SU-DHL-6 (cell line): ENCODE results near the gene TMEM139.

Source experiments
- H2AFZ ChIP-seq: fragments of 200-600 bp; sonication (generic); 2 replicates; pipeline ENCODE4 v1.6.1; 2014; ENCODE audit warnings: low read depth, mild to moderate bottlenecking, moderate library complexity, mixed read lengths, antibody characterized with exemption, low read length; ENCODE audit not compliant: severe bottlenecking
- H3F3A ChIP-seq: fragments of 200-600 bp; shearing (Covaris generic); 2 replicates; pipeline ENCODE4 v1.6.0; 2016; ENCODE audit warnings: antibody characterized with exemption, mild to moderate bottlenecking; ENCODE audit not compliant: insufficient read depth
- H3K27ac ChIP-seq: fragments of 200-600 bp; sonication (generic); 2 replicates; pipeline ENCODE4 v1.5.1; 2016; ENCODE audit warnings: low read depth, mild to moderate bottlenecking, low read length, moderate library complexity, mixed read lengths
- H3K27me3 ChIP-seq: fragments of 200-600 bp; sonication (generic), shearing (Covaris generic); 2 replicates; pipeline ENCODE4 v1.6.0; 2014; ENCODE audit warnings: mild to moderate bottlenecking, low read length
- H3K36me3 ChIP-seq: fragments of 200-600 bp; sonication (generic); 2 replicates; pipeline ENCODE4 v1.6.1; 2014; ENCODE audit warnings: mild to moderate bottlenecking, low read length, mixed read lengths
- H3K4me2 ChIP-seq: fragments of 300-600, 200-600 bp; shearing (Covaris generic), sonication (generic); 2 replicates; pipeline ENCODE4 v1.6.0; 2014; ENCODE audit warnings: low read length, low read depth, mild to moderate bottlenecking; ENCODE audit not compliant: poor library complexity, severe bottlenecking
- H3K4me3 ChIP-seq: fragments of 200-600 bp; sonication (generic); 2 replicates; pipeline ENCODE4 v1.5.1; 2014; ENCODE audit warnings: antibody characterized with exemption, low read length, mild to moderate bottlenecking, mixed read lengths; ENCODE audit not compliant: insufficient read depth, poor library complexity, severe bottlenecking
- H3K79me2 ChIP-seq: fragments of 200-600 bp; sonication (generic); 2 replicates; pipeline ENCODE4 v1.6.1; 2014; ENCODE audit warnings: mild to moderate bottlenecking, low read length, moderate library complexity; ENCODE audit not compliant: insufficient read depth
- H3K9ac ChIP-seq: fragments of 200-600 bp; sonication (generic); 2 replicates; pipeline ENCODE4 v1.7.0; 2014; ENCODE audit warnings: mild to moderate bottlenecking, low read length
- H3K9me2 ChIP-seq: fragments of 200-600 bp; sonication (generic); replicated peaks from 2 replicates; pipeline ENCODE4 v1.6.1; 2014; ENCODE audit warnings: low read length; ENCODE audit not compliant: insufficient read depth
- H3K9me3 ChIP-seq: fragments of 200-600 bp; sonication (generic); 2 replicates; pipeline ENCODE4 v1.6.1; 2014; ENCODE audit warnings: low read length, mixed read lengths; ENCODE audit not compliant: insufficient read depth
- H4K20me1 ChIP-seq: fragments of 200-600 bp; sonication (generic); 2 replicates; pipeline ENCODE4 v1.6.1; 2014; ENCODE audit warnings: low read depth, mild to moderate bottlenecking, antibody characterized with exemption, low read length, moderate library complexity, mixed read lengths
- EZH2phosphoT487 ChIP-seq: fragments of 200-600 bp; sonication (generic), shearing (Covaris generic); conservative IDR thresholded peaks from 2 replicates; pipeline ENCODE4 v1.6.1; 2018; ENCODE audit warnings: mild to moderate bottlenecking, antibody characterized with exemption, low read length, moderate library complexity, mixed read lengths
- TF ChIP-seq, protein P1 (sequence below): fragments of 200-600 bp; sonication (generic); IDR thresholded peaks from one replicate; pipeline ENCODE4 v1.5.1; 2017; ENCODE audit warnings: antibody characterized with exemption, mild to moderate bottlenecking, low read length, moderate library complexity; ENCODE audit not compliant: insufficient read depth, poor library complexity, severe bottlenecking

The TMEM139 gene

DNA sequence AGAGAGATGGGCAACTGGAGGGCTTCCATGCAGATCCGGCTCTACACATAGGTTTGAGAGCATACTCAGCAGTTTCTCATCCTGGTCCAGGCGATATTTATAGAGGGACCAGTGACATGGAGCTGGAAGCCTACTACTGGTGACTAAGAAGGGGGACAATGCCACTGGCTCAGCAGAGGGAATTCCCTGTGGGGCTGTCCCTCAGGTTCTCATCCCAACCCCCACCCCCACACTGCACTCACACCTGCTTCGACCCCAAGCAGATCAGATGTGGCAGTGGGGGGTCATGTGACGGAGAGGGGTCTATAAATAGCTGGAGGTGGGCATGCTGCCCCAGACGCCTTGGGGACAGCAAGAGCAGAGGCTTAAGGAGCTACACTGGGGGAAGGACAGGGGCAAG, 31.0 kb downstream of the TMEM139 start, which contains the start of gene CLCN1:
Gene CLCN1 (plus strand): TSS at position 336 of the 400 bp plus-strand sequence. CDS start 102 bp downstream, outside the sequence.
- Histone ChIP-seq H3K27me3 (no peaks in the 10 kb centered on the region), H4K20me1 (no peaks in the 10 kb centered on the region), H3K36me3 (no peaks in the 10 kb centered on the region), H3K9me2 (no peaks in the 10 kb centered on the region), H3K79me2 (no peaks in the 10 kb centered on the region), H2AFZ (no peak within 1 kb of the TSS), H3F3A (0 out of 2 replicates have a peak, but pooled peaks cover 3% of the 10 kb centered on the region), H3K4me2 (no peak within 1 kb of the TSS), H3K9me3 (no peaks in the 10 kb centered on the region), H3K27ac (no peak within 1 kb of the TSS), H3K9ac (no peak within 1 kb of the TSS), H3K4me3 (no peak within 1 kb of the TSS)
- no peak for TF ChIP-seq EZH2phosphoT487
- TF ChIP-seq, protein P1, sequence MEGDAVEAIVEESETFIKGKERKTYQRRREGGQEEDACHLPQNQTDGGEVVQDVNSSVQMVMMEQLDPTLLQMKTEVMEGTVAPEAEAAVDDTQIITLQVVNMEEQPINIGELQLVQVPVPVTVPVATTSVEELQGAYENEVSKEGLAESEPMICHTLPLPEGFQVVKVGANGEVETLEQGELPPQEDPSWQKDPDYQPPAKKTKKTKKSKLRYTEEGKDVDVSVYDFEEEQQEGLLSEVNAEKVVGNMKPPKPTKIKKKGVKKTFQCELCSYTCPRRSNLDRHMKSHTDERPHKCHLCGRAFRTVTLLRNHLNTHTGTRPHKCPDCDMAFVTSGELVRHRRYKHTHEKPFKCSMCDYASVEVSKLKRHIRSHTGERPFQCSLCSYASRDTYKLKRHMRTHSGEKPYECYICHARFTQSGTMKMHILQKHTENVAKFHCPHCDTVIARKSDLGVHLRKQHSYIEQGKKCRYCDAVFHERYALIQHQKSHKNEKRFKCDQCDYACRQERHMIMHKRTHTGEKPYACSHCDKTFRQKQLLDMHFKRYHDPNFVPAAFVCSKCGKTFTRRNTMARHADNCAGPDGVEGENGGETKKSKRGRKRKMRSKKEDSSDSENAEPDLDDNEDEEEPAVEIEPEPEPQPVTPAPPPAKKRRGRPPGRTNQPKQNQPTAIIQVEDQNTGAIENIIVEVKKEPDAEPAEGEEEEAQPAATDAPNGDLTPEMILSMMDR: no peak

DNA sequence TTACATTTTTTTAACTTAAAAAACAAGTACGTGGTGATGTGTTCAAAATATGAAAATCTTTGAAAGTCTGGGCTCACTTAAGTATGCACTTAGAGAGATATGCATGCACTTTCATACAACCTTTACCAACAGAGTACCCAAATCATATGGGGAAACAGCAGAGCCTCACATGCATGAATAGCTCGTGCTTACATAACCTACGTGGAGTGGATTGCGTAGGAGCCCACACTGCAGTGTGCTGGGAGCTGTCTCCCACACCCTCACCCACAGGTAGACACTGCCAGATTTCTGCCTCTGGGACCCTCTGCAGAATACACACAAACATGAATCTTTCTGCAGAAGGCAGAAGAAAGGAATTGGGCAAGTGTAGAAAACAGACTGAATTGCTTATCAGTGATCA, 31.7 kb downstream of the TMEM139 start:
- TF ChIP-seq, protein P1: no peak
- TF ChIP-seq EZH2phosphoT487: no peak
- no peaks in the 10 kb centered on the region for H3K79me2 ChIP-seq
- H4K20me1 ChIP-seq: no peaks in the 10 kb centered on the region
- H3K9ac ChIP-seq: no peak overlapping the region
- H3K27me3 ChIP-seq: no peaks in the 10 kb centered on the region
- H3K27ac ChIP-seq: no peak overlapping the region
- H3K4me3 ChIP-seq: no peak overlapping the region
- 0 out of 2 replicates have a peak, but pooled peaks cover 3% of the 10 kb centered on the region for H3F3A ChIP-seq
- no peaks in the 10 kb centered on the region for H3K36me3 ChIP-seq
- H3K9me3 ChIP-seq: no peaks in the 10 kb centered on the region
- H2AFZ ChIP-seq: no peak overlapping the region
- H3K4me2 ChIP-seq: no peak overlapping the region
- no peaks in the 10 kb centered on the region for H3K9me2 ChIP-seq

- Histone ChIP-seq H3K36me3 (no peaks in the 10 kb centered on the region), H3K27ac (no peak overlapping the region), H3F3A (no peaks in the 10 kb centered on the region), H3K9ac (no peak overlapping the region), H3K27me3 (no peaks in the 10 kb centered on the region), H3K4me2 (no peak overlapping the region), H3K4me3 (no peak overlapping the region), H3K9me2 (no peaks in the 10 kb centered on the region), H3K9me3 (no peaks in the 10 kb centered on the region), H3K79me2 (no peaks in the 10 kb centered on the region), H4K20me1 (no peaks in the 10 kb centered on the region), H2AFZ (no peak overlapping the region)
- TF ChIP-seq, protein P1: no peak
- no peak for TF ChIP-seq EZH2phosphoT487
Observed at GRCh38 chr7:143318661-143319060, 33.9 kb downstream of the TMEM139 start.

DNA sequence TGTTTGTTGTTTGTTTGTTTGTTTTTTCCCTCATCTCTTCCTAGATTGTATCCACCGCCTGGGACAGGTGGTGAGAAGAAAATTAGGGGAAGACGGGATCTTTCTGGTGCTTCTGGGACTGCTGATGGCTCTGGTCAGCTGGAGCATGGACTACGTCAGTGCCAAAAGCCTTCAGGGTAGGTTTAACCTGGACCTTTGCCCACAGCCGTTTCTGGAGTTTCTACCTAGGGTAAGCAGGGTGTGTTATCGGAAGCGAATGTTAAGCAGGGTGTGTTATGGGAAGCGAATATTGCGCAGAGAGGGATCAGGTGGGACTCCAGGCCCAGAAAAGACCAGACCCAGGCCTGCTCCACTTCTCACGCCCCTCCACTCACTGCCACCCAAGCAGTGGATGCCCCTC, 35.9 kb downstream of the TMEM139 start:
- no peaks in the 10 kb centered on the region for H3K27me3 ChIP-seq
- no peaks in the 10 kb centered on the region for H3K36me3 ChIP-seq
- no peaks in the 10 kb centered on the region for H4K20me1 ChIP-seq
- H3K79me2 ChIP-seq: no peaks in the 10 kb centered on the region
- H3K9ac ChIP-seq: no peak overlapping the region
- TF ChIP-seq EZH2phosphoT487: no peak
- TF ChIP-seq, protein P1: no peak
- H3K27ac ChIP-seq: no peak overlapping the region
- H3K9me2 ChIP-seq: no peaks in the 10 kb centered on the region
- no peaks in the 10 kb centered on the region for H3K9me3 ChIP-seq
- H3K4me2 ChIP-seq: no peak overlapping the region
- no peak overlapping the region for H3K4me3 ChIP-seq
- H3F3A ChIP-seq: no peaks in the 10 kb centered on the region
- no peak overlapping the region for H2AFZ ChIP-seq
